Ishikawa (cell line): ENCODE results near the gene FARS2.

Experiments
- MAX ChIP-seq: IDR thresholded peaks from 2 replicates; pipeline ENCODE4 v1.6.1; 2012
- NFIC ChIP-seq: IDR thresholded peaks from 2 replicates; pipeline ENCODE4 v1.6.1; 2012
- TEAD4 ChIP-seq: IDR thresholded peaks from 2 replicates; pipeline ENCODE4 v1.6.1; 2012
- YY1 ChIP-seq: IDR thresholded peaks from 2 replicates; pipeline ENCODE4 v1.6.1; 2012; ENCODE audit warnings: low read depth

DNA sequence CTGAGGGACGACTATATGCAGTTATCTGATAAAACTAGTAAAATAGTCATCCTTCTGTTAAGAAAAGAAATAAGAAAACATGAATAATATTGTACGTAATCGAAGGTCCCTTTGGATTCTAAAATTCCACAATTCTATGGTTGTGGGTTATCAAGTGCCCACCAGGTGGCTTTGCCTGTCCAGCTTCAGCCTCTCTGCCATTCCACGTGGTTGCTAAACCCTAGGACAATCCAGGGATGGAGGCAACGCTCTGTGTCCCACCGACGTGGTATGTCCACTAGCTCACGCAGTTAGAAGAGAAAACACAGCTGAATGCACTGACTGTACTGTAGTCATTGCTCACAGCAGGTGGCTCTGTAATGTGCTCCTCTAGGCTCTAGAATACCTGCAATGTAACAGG is 349.3 kb downstream of the FARS2 start:
- TF ChIP-seq TEAD4 (no peak), NFIC (no peak), MAX (no peak), YY1 (no peak)
